GM13976 (cell line): Measurements from ENCODE around the gene LTB4R.

Experiments used
- DNase-seq: peaks from one replicate; pipeline ENCODE4 v3.0.0; 2012; ENCODE audit warnings: low spot score
- in situ Hi-C: fragments of 300-500 bp; cut with MboI; formaldehyde crosslinking; loops from one replicate; pipeline ENCODE4 v1.12.0; 2022; ENCODE audit warnings: low sequenced_read_pairs, mixed read lengths, inconsistent platforms; ENCODE audit not compliant: unreplicated experiment
- TF ChIP-seq, protein P1 (sequence below): IDR thresholded peaks from 2 replicates; pipeline ENCODE4 v1.5.1; 2012; ENCODE audit warnings: borderline replicate concordance, mild to moderate bottlenecking; ENCODE audit not compliant: insufficient read depth; ENCODE audit errors: extremely low read depth, missing control alignments, control extremely low read depth

Gene LTB4R

DNA sequence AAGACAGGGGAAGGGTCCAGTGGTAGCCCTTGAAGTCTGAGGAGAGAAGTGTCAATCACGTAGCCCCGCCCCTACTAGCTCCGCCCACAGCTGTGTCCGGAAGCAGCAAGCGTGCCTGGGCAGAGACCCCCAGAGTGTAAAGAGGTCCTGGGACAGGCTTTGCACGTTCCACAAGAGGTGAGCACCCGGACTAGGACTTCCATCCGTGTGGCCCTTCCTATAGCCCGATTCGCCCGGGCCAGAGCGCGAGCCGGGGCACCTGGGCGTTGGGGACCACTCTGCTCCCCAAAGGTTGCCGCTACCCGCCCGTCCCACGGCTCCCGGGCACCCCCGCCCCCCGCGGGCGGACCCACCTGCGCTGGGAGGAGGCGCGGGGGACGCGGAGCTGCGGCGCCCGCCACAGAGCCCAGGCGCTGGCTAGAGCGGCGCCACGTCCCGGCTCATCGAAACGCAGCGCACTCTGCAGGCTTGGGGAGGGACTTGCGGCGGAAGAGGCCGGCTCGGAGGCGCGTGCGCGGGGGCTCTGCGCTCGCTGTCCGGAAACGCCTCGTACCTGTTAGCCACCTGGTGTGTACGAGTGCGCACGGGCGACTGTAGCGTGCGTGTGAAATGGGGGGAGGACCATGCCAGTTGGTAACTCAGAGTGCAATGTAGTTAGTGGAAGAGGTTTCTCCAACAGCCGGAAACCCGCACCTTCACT, 40.0 kb upstream of the LTB4R start, which contains the start of gene RABGGTA:
RABGGTA (minus strand) TSS at position 464 of the 700 bp plus-strand sequence. CDS start 482 bp downstream, outside the sequence.
- DNase-seq, result peak; percentile 96
- TF ChIP-seq, protein P1, sequence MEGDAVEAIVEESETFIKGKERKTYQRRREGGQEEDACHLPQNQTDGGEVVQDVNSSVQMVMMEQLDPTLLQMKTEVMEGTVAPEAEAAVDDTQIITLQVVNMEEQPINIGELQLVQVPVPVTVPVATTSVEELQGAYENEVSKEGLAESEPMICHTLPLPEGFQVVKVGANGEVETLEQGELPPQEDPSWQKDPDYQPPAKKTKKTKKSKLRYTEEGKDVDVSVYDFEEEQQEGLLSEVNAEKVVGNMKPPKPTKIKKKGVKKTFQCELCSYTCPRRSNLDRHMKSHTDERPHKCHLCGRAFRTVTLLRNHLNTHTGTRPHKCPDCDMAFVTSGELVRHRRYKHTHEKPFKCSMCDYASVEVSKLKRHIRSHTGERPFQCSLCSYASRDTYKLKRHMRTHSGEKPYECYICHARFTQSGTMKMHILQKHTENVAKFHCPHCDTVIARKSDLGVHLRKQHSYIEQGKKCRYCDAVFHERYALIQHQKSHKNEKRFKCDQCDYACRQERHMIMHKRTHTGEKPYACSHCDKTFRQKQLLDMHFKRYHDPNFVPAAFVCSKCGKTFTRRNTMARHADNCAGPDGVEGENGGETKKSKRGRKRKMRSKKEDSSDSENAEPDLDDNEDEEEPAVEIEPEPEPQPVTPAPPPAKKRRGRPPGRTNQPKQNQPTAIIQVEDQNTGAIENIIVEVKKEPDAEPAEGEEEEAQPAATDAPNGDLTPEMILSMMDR, result peak; percentile 93
- in situ Hi-C loops, result no loop called here

DNA sequence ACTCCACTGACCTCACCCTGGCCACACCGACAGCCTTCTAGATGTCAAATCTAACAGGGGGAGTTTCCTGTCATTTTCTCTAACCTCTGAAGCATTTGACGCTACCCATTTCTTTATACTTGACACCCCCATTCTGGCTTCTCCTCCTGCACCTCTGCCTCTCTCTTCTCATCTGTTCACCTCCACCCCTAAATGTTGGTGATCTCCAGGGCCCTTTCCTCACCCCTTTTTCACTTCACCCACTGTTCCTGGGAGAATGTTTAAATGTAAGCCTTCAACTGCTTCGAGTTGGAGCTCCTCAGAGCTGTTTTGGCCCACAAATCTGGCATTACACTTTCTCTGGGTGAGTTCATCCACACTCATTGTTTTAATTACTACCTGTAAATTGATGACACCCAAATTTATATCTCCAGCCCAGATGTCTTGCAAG, 39.5 kb upstream of the LTB4R start:
- TF ChIP-seq, protein P1, result no peak
- in situ Hi-C loops, result no loop called here

DNA sequence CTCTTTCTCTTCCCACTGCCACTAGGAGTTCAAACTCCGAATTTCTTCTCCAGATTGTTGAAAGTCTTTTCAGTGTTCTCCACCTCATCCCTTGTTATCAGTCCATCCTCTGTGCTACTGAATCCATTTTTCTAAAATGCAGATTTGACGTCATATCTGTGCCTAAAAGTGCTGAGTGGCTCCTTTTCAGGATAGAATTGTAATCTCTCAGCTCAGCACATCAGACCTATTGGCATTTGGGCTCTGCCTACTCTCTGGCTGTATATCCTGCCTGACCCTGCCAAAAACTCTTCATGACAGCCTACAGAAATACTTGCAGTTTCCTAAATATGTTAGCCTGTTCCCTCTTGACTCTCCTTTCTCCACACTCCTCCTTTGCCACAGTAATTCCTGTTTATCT, 38.8 kb upstream of the LTB4R start:
- TF ChIP-seq, protein P1, result no peak
- in situ Hi-C loops, result no loop called here
- DNase-seq, result no peak

More for the DNA sequence above, 39.5 kb upstream of the LTB4R start:
- no peak for DNase-seq

DNA sequence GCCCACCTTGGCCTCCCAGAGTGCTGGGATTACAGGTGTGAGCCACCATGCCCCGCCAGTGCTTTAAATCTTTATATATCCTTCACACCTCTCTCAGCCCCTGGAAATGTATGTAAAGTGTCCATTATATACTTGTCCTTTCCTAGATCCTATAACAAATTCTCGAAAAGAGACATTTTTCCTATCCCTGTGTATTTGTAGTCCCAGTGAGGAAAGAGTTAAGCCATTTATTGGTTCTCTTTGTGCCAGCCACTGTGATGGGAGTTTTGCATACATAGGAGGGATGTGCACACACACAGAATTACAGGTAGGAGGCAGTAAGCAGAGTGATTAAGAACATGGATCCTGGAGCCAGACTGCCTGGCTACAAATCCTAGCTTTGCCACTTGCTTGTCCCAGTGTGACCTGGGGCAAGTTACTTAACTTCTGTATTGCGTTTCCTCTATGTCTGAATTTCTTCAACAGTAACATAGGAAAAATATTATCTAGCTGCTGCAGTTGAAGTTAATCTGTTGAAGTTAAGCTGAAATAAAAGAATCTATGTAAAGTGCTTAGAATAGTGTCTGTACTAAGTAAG, 37.8 kb upstream of the LTB4R start:
- TF ChIP-seq, protein P1, result peak; percentile 18
- DNase-seq, result no peak
- in situ Hi-C loops, result no loop called here

DNA sequence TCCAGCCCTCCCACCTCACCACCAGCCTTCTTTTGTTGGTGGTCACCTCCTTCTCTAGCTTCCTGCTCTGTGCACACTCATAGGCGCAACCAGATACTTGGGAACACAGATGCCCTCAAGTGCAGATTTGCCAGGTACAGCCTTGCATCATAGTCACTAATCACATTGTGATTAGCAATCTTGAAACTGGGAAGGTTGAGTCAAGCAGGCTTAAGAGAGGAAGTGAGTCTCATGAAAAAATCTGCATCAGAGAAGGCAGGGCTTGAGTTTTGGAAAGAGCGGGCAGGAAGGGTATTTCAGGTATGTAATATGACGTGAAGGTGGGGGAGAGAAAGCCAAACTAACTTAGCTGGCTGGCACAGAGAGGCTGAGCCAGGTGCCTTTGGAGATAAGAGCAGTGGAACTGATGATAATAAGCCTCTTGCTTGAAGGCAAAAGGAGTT, 37.2 kb upstream of the LTB4R start:
- peak; percentile 68 for DNase-seq
- in situ Hi-C loops, result no loop called here
- TF ChIP-seq, protein P1, result no peak

DNA sequence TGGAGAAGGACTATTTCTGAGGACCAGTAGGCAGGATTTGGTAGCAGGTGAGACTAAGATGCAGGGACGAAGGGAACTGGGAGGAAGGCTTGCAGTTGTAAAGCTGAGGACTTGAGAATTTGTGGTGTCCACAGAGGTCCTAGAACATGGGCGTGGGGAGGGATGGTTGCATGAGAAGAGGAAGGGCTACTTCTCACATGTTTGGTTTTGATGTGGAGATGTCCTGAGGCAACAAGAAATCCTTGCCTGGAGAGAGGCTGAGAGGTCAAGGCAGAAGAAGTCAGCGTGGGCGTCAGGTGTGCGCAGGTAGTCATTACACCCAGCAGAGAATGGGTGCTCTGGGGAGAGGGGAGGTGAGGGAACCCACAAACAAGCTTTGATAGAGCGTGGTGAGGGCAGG, 34.2 kb upstream of the LTB4R start:
- in situ Hi-C loops, result no loop called here
- DNase-seq, result no peak
- TF ChIP-seq, protein P1, result no peak
